Neural progenitor cell (in vitro differentiated cells): ENCODE measurements around the gene ATXN7L2. TPM values are rescaled to one million over a fixed set of nuclear protein-coding genes. Genes with fewer than 3 reads are reported as not detected.

Experiments used
- DNase-seq: peaks from one replicate; pipeline ENCODE4 v3.0.0-alpha.2; 2016; ENCODE audit warnings: low spot score
- H2AFZ ChIP-seq: fragments of 200-600 bp; sonication (generic); replicated peaks from 2 replicates; pipeline ENCODE4 v1.6.1; 2016; ENCODE audit warnings: antibody characterized with exemption
- H3F3A ChIP-seq: fragments of 200-600 bp; sonication (generic); 2 replicates; pipeline ENCODE4 v1.6.1; 2016; ENCODE audit warnings: antibody characterized with exemption, low read depth
- H3K27ac ChIP-seq: fragments of 200-600 bp; sonication (generic); 2 replicates; pipeline ENCODE4 v1.5.1; 2016; ENCODE audit warnings: mild to moderate bottlenecking
- H3K27me3 ChIP-seq: fragments of 200-600 bp; sonication (generic); 2 replicates; pipeline ENCODE4 v1.6.1; 2016; ENCODE audit warnings: mild to moderate bottlenecking, moderate library complexity
- H3K36me3 ChIP-seq: fragments of 200-600 bp; sonication (generic); 2 replicates; pipeline ENCODE4 v1.5.1; 2016
- H3K4me1 ChIP-seq: fragments of 200-600 bp; sonication (generic); 2 replicates; pipeline ENCODE4 v1.6.1; 2016; ENCODE audit warnings: mixed run types
- H3K4me2 ChIP-seq: fragments of 200-600 bp; sonication (generic); 2 replicates; pipeline ENCODE4 v1.6.1; 2016
- H3K4me3 ChIP-seq: fragments of 200-600 bp; sonication (generic); 2 replicates; pipeline ENCODE4 v1.5.1; 2016
- H3K79me2 ChIP-seq: fragments of 200-600 bp; sonication (generic); 2 replicates; pipeline ENCODE4 v1.6.1; 2016; ENCODE audit warnings: low read depth
- H3K9ac ChIP-seq: fragments of 200-600 bp; sonication (generic); 2 replicates; pipeline ENCODE4 v1.6.1; 2016
- H3K9me3 ChIP-seq: fragments of 200-600 bp; sonication (generic); 2 replicates; pipeline ENCODE4 v1.5.1; 2016; ENCODE audit warnings: low read depth
- H4K20me1 ChIP-seq: fragments of 200-600 bp; sonication (generic); 2 replicates; pipeline ENCODE4 v1.6.1; 2016; ENCODE audit warnings: low read depth
- H3K27ac Mint-ChIP-seq: 3 replicates; pipeline ENCODE4 v1.8.0; 2021; ENCODE audit warnings: mixed read lengths
- H3K27me3 Mint-ChIP-seq: 2 replicates; pipeline ENCODE4 v1.8.0; 2022; ENCODE audit warnings: low read depth, mild to moderate bottlenecking, inconsistent platforms, moderate library complexity, mixed read lengths; ENCODE audit not compliant: insufficient read depth
- H3K36me3 Mint-ChIP-seq: 3 replicates; pipeline ENCODE4 v1.8.0; 2021; ENCODE audit warnings: mixed read lengths
- H3K4me1 Mint-ChIP-seq: 3 replicates; pipeline ENCODE4 v1.8.0; 2021; ENCODE audit warnings: mixed read lengths
- H3K4me3 Mint-ChIP-seq: 3 replicates; pipeline ENCODE4 v1.8.0; 2021; ENCODE audit warnings: mild to moderate bottlenecking, moderate library complexity, mixed read lengths
- H3K9me3 Mint-ChIP-seq: 3 replicates; pipeline ENCODE4 v1.8.0; 2020; ENCODE audit warnings: mixed read lengths
- EZH2 ChIP-seq: fragments of 200-600 bp; sonication (generic); IDR thresholded peaks from 2 replicates; pipeline ENCODE4 v1.6.1; 2017; ENCODE audit warnings: antibody characterized with exemption, mild to moderate bottlenecking, moderate library complexity
- EZH2phosphoT487 ChIP-seq: fragments of 200-600 bp; sonication (generic); IDR thresholded peaks from 2 replicates; pipeline ENCODE4 v1.6.1; 2017; ENCODE audit warnings: antibody characterized with exemption
- total RNA-seq: library from RNA; depleted of rRNA; stranded (reverse); fragments of >200 nt; gene quantifications from 2 replicates; pipeline ENCODE4 v1.2.3, GENCODE V29; 2015; ENCODE audit warnings: low replicate concordance
- TF ChIP-seq, protein P1 (sequence below): fragments of 200-600 bp; sonication (generic); IDR thresholded peaks from 2 replicates; pipeline ENCODE4 v1.5.1; 2017; ENCODE audit warnings: antibody characterized with exemption, mild to moderate bottlenecking

ATXN7L2 gene
- total RNA-seq, 1 donor from 2014 or later = 6.5 TPM

DNA sequence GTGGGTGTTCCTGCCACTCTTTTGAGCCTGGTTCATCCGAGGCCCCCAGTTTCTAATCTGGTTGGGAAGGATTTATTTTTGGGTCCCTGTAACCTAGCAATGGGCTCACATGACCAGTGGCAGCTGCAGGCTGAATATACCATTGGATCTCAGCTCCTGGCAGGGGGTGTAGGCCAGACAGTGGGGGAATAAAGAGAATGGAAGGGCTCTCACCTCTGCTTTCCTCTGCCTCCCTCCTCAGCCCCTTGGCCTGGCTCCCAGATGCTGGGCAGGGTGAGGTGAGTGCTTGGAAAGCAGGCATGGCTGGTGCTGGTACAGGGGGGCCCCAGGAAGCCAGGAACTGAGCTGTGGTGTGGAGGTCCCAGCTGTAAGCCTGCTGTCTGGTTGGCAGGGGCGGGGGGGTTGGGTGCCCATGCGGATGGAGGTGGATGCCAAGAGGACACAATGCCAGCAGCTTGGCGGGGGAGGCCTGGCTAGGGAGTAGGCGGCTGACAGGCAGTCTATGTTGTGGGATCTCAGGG lies 52.3 kb downstream of the ATXN7L2 start:
- Histone ChIP-seq H4K20me1 (no peaks in the 10 kb centered on the region), H3K79me2 (no peaks in the 10 kb centered on the region), H3K9me3 (no peaks in the 10 kb centered on the region), H3K9ac (no peak overlapping the region), H3K36me3 (no peaks in the 10 kb centered on the region), H3K4me3 (no peak overlapping the region), H3K27me3 (no peaks in the 10 kb centered on the region), H2AFZ (peak overlapping the region; percentile 63), H3K4me2 (peak overlapping the region; percentile 35), H3K4me1 (peaks cover 24% of the 10 kb centered on the region), H3K27ac (no peak overlapping the region), H3F3A (no peaks in the 10 kb centered on the region)
- Mint-ChIP-seq H3K27ac (peak overlapping the region; percentile 62), H3K4me3 (no peak overlapping the region), H3K4me1 (peaks cover 39% of the 10 kb centered on the region), H3K36me3 (no peaks in the 10 kb centered on the region), H3K27me3 (peaks cover 4% of the 10 kb centered on the region), H3K9me3 (no peaks in the 10 kb centered on the region)
- TF ChIP-seq EZH2 (no peak), EZH2phosphoT487 (no peak)
- TF ChIP-seq, protein P1, sequence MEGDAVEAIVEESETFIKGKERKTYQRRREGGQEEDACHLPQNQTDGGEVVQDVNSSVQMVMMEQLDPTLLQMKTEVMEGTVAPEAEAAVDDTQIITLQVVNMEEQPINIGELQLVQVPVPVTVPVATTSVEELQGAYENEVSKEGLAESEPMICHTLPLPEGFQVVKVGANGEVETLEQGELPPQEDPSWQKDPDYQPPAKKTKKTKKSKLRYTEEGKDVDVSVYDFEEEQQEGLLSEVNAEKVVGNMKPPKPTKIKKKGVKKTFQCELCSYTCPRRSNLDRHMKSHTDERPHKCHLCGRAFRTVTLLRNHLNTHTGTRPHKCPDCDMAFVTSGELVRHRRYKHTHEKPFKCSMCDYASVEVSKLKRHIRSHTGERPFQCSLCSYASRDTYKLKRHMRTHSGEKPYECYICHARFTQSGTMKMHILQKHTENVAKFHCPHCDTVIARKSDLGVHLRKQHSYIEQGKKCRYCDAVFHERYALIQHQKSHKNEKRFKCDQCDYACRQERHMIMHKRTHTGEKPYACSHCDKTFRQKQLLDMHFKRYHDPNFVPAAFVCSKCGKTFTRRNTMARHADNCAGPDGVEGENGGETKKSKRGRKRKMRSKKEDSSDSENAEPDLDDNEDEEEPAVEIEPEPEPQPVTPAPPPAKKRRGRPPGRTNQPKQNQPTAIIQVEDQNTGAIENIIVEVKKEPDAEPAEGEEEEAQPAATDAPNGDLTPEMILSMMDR = no peak
- peak; percentile 23 for DNase-seq

DNA sequence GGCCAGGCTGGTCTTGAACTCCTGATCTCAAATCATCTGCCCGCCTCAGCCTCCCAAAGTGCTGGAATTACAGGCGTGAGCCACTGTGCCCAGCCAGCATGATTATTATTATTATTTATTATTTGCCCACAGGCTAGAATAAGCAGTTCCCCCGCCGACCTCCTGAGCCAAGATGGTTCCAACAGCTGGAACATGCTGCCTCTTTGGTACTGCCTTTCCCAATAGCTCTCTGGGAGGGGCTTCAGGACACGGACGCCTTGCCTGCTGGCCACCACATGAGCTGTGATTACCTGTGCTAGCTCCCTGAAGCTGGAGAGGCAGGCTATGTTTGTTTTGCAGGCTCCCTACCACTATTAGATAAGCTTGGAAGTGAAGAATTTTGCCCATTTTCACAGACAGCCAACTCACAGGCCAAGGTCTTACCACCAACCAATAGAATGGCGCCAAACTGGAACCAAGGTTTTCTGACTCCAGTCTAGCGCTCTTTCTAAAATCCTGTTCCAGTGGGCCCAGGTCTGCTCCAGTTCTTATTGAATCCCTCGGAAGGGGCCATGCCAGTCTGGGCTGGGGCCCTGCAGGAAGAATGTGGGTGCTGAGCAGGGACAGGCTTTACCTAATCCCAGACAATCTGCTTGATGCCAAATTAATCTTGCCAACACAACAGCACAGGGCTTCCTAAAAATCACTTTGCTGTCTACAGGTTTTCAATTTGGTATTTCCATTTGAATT lies 53.9 kb downstream of the ATXN7L2 start:
- Histone ChIP-seq H3K4me1 (peaks cover 22% of the 10 kb centered on the region), H3K79me2 (no peaks in the 10 kb centered on the region), H3K9ac (no peak overlapping the region), H3K4me3 (no peak overlapping the region), H3K4me2 (no peak overlapping the region), H3K36me3 (no peaks in the 10 kb centered on the region), H2AFZ (no peak overlapping the region), H3K27me3 (no peaks in the 10 kb centered on the region), H3F3A (no peaks in the 10 kb centered on the region), H4K20me1 (no peaks in the 10 kb centered on the region), H3K27ac (no peak overlapping the region), H3K9me3 (no peaks in the 10 kb centered on the region)
- peaks cover 5% of the 10 kb centered on the region for H3K27me3 Mint-ChIP-seq
- H3K4me3 Mint-ChIP-seq = no peak overlapping the region
- TF ChIP-seq, protein P1 = no peak
- TF ChIP-seq EZH2 = no peak
- no peaks in the 10 kb centered on the region for H3K9me3 Mint-ChIP-seq
- H3K27ac Mint-ChIP-seq = no peak overlapping the region
- DNase-seq = no peak
- no peaks in the 10 kb centered on the region for H3K36me3 Mint-ChIP-seq
- peaks cover 25% of the 10 kb centered on the region for H3K4me1 Mint-ChIP-seq

DNA sequence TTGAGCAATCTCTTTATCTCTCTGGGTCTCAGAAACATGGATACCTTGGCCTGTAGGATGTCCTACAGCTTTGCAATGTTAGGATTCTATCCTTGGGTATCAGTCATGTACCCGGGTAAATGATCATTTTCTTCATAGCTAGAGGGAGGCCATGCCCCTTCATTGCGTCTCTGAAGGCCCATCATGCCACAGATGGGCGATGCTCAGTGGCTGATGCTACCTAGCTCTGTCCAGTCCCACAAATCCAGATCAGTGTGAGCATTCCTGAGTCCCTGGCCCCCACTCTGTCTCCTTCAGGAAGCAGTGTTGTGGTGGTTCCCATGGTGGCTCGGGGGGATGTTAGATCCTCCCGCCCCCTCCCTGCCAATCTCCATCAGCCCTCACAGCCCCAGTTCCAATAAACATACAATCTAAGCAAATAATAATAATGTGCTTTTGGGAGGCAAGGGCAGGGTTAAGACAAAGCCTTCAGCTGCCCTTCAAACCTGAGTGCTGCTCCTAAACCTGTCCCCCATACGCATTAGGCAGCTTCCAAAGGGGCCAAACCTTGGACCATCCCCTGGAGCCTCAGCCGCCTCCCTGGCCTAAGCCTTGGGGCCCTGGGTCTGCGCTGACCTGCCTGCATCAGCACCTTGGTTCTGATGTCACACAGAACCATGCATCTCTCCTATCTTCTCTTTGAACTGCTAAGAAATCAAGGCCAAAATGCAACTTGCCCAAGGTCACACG lies 55.3 kb downstream of the ATXN7L2 start:
- H3K9me3 Mint-ChIP-seq = no peaks in the 10 kb centered on the region
- Histone ChIP-seq H3K79me2 (no peaks in the 10 kb centered on the region), H3K27ac (no peak overlapping the region), H3K9me3 (no peaks in the 10 kb centered on the region), H3K9ac (no peak overlapping the region), H3K4me3 (no peak overlapping the region), H3K36me3 (no peaks in the 10 kb centered on the region), H3K4me1 (peaks cover 21% of the 10 kb centered on the region), H3F3A (no peaks in the 10 kb centered on the region), H2AFZ (peak overlapping the region; percentile 97), H3K27me3 (no peaks in the 10 kb centered on the region), H4K20me1 (no peaks in the 10 kb centered on the region), H3K4me2 (peak overlapping the region; percentile 72)
- peaks cover 5% of the 10 kb centered on the region for H3K27me3 Mint-ChIP-seq
- H3K4me3 Mint-ChIP-seq = peak overlapping the region; percentile 52
- DNase-seq = no peak
- TF ChIP-seq EZH2 (no peak), EZH2phosphoT487 (no peak)
- TF ChIP-seq, protein P1 = no peak
- H3K36me3 Mint-ChIP-seq = no peaks in the 10 kb centered on the region
- H3K27ac Mint-ChIP-seq = peak overlapping the region; percentile 66
- H3K4me1 Mint-ChIP-seq = peaks cover 20% of the 10 kb centered on the region
